ENCODE measurements around the gene FBXO47.
"Not testable (repeated sequence)": the region's sequence is repeated elsewhere in the genome, so short reads cannot be mapped to it uniquely, and the experiment has no call there.

Gene FBXO47

GRCh38 chr17:38940404-38940803 is 26.8 kb downstream of the FBXO47 start (continued):
- TF ChIP-seq ZBTB11 (tag by site-specific recombination; conservative IDR thresholded peaks at IDR 0.05; ENCODE audit: low read depth) = no peak
- no peak for TF ChIP-seq CTCF (tag by site-specific recombination; IDR thresholded peaks at IDR 0.05)

GRCh38 chr17:38939987-38940386 is 27.2 kb downstream of the FBXO47 start:
- H3K27ac ChIP-seq (ENCODE audit: extremely low read depth, low read depth, low read length) = no peak overlapping the region
- no peaks in the 10 kb centered on the region for H3K4me1 ChIP-seq (ENCODE audit: control insufficient read depth, insufficient read depth, low read length)
- H3K36me3 ChIP-seq (ENCODE audit: control insufficient read depth in 2 of 2, insufficient read depth in 1 of 2, low read length in 2 of 2) = no peaks in the 10 kb centered on the region
- TF ChIP-seq ZBTB21 (tag by site-specific recombination; IDR thresholded peaks at IDR 0.05) (no peak), CTCF (tag by site-specific recombination; IDR thresholded peaks at IDR 0.05) (no peak), ZNF560 (tag by site-specific recombination; IDR thresholded peaks at IDR 0.05; ENCODE audit: borderline replicate concordance) (no peak), ZNF585B (tag by site-specific recombination; IDR thresholded peaks at IDR 0.05) (no peak), KLF1 (tag by site-specific recombination; IDR thresholded peaks at IDR 0.05) (no peak), ZNF146 (tag by site-specific recombination; IDR thresholded peaks at IDR 0.05) (no peak), ZNF214 (tag by site-specific recombination; IDR thresholded peaks at IDR 0.05; ENCODE audit: borderline replicate concordance) (no peak), ZNF626 (tag by site-specific recombination; IDR thresholded peaks at IDR 0.05) (no peak), PRDM6 (tag by site-specific recombination; IDR thresholded peaks at IDR 0.05) (no peak), ZNF211 (tag by site-specific recombination; IDR thresholded peaks at IDR 0.05; ENCODE audit: low read depth) (no peak)
- no peak overlapping the region for H3K4me3 ChIP-seq (ENCODE audit: low read depth, low read length)
- H3K9me3 ChIP-seq (ENCODE audit: control insufficient read depth, insufficient read depth, low read depth, low read length) = no peaks in the 10 kb centered on the region
- CTCF ChIA-PET = interaction anchor here (0.6 to 1.3 kb wide), 2 partner anchors 16 to 214 kb away, joined by 3 to 6 read pairs; no protein-coding TSS in a partner anchor
- POLR2A ChIA-PET = no interaction called here

- TF ChIP-seq ZNF600 (tag by site-specific recombination; IDR thresholded peaks at IDR 0.05) (0 out of 2 replicates have a peak, but pooled peaks have one; percentile 29), ZNF580 (tag by site-specific recombination; IDR thresholded peaks at IDR 0.05) (0 out of 2 replicates have a peak, but pooled peaks have one; percentile 38)
- H3K27ac ChIP-seq (ENCODE audit: extremely low read depth, low read depth, low read length); H3K9me3 ChIP-seq (ENCODE audit: control insufficient read depth, insufficient read depth, low read depth, low read length); H3K4me3 ChIP-seq (ENCODE audit: low read depth, low read length); H3K4me1 ChIP-seq (ENCODE audit: control insufficient read depth, insufficient read depth, low read length); POLR2A ChIA-PET; H3K36me3 ChIP-seq (ENCODE audit: control insufficient read depth in 2 of 2, insufficient read depth in 1 of 2, low read length in 2 of 2): not testable (repeated sequence)
- CTCF ChIA-PET = interaction anchor here (2.0 to 2.9 kb wide), 2 partner anchors 10 to 219 kb away, joined by 9 to 15 read pairs; partner anchors contain the start of gene LASP1NB
Measured at GRCh38 chr17:38933962-38934361, 33.2 kb downstream of the FBXO47 start.

GRCh38 chr17:38930782-38931181 is 36.4 kb downstream of the FBXO47 start:
- H3K27ac ChIP-seq (ENCODE audit: extremely low read depth, low read depth, low read length); H3K4me1 ChIP-seq (ENCODE audit: control insufficient read depth, insufficient read depth, low read length); H3K4me3 ChIP-seq (ENCODE audit: low read depth, low read length); H3K9me3 ChIP-seq (ENCODE audit: control insufficient read depth, insufficient read depth, low read depth, low read length); POLR2A ChIA-PET; H3K36me3 ChIP-seq (ENCODE audit: control insufficient read depth in 2 of 2, insufficient read depth in 1 of 2, low read length in 2 of 2); CTCF ChIA-PET: not testable (repeated sequence)

All from HEK293 (cell line).